Adrenal gland (tissue), 12 donors: ENCODE measurements around the gene PON3. TPM values are rescaled to one million over a fixed set of nuclear protein-coding genes. Genes with fewer than 3 reads are reported as not detected.

Experiments
- DNase-seq, 7 donors: peaks; one replicate each; pipeline ENCODE4 v3.0.0-alpha.2; 2019 to 2020
- H3K27ac ChIP-seq, 5 donors: fragments of 200-600 bp; sonication (generic) in 4 of 5; 1 replicate in 3 of 5; 2 replicates in 2 of 5; pipeline versions ENCODE4 v1.5.1 to v1.8.0; 2016 to 2020; ENCODE audit warnings: mild to moderate bottlenecking in 1 of 5
- H3K27me3 ChIP-seq: fragments of 200-600 bp; 2 replicates; pipeline ENCODE4 v1.8.0; 2021
- H3K36me3 ChIP-seq, 2 donors: fragments of 200-600 bp; replicated peaks in 1 of 2; 1 replicate in 1 of 2; 2 replicates in 1 of 2; pipeline versions ENCODE4 v1.5.1 to v1.8.0; 2018 to 2022
- H3K4me1 ChIP-seq, 2 donors: fragments of 200-600 bp; replicated peaks in 1 of 2; 1 replicate in 1 of 2; 2 replicates in 1 of 2; pipeline versions ENCODE4 v1.5.1 to v1.8.0; 2018 to 2021
- H3K4me3 ChIP-seq, 4 donors: fragments of 200-600 bp; sonication (generic) in 3 of 4; one replicate each; pipeline ENCODE4 v1.5.1; 2016 to 2018
- H3K9me3 ChIP-seq, 3 donors: fragments of 200-600 bp; sonication (generic) in 1 of 3; replicated peaks in 1 of 3; 1 replicate in 2 of 3; 2 replicates in 1 of 3; pipeline versions ENCODE4 v1.5.1 to v1.8.0; 2016 to 2021
- CTCF ChIP-seq, 6 experiments: fragments of 450-650 bp in 4 of 6; fragments of 200-600 bp in 2 of 6; sonication (generic) in 1 of 6; IDR thresholded peaks; 1 replicate in 5 of 6; 2 replicates in 1 of 6; pipeline versions ENCODE4 v1.5.1 to v1.8.0; 2016 to 2021; ENCODE audit warnings: antibody characterized with exemption in 6 of 6, mild to moderate bottlenecking in 2 of 6, moderate library complexity in 1 of 6
- POLR2A ChIP-seq, 2 donors: fragments of 450-650 bp; IDR thresholded peaks; one replicate each; pipeline ENCODE4 v1.6.1; 2017; ENCODE audit warnings: antibody characterized with exemption in 2 of 2, mild to moderate bottlenecking in 2 of 2, moderate library complexity in 1 of 2
- WGBS, 4 donors: extraction: QIAGEN DNeasy Blood & Tissue Kit in 2 of 4; methylation state at CpG; one replicate each; pipeline versions ENCODE4 v1.1.5 to v1.1.7; 2013 to 2017; 5-methylcytosine and 5-hydroxymethylcytosine counted together
- intact Hi-C, 2 donors: fragments of 100-400 bp; cut with DNase I; formaldehyde crosslinking; loops; one replicate each; pipeline versions ENCODE4 v1.14.1 to v1.15.0; 2022 to 2023
- polyA plus RNA-seq, 3 donors: library from polyadenylated mRNA; stranded (reverse); fragments of 200-250 nt in 2 of 3; fragments of 350-450 nt in 1 of 3; fragmentation: Illumina TruSeq in 1 of 3; extraction: RNeasy Lipid Tissue Mini Kit (QIAGEN cat#74804) in 1 of 3; gene quantifications; one replicate each; pipeline ENCODE4 v1.2.3, GENCODE V29; 2013 to 2014
- small RNA-seq, 2 donors: library from RNA; depleted of rRNA; stranded (forward); fragments of <200 nt; gene quantifications; one replicate each; pipeline ENCODE3, GENCODE V24; 2016
- total RNA-seq, 9 donors: library from RNA; depleted of rRNA in 4 of 9; stranded (reverse); fragments of >200 nt in 4 of 9; fragments of 120-200 nt in 1 of 9; fragmentation: NEBNext Ultra II Directional in 1 of 9; extraction: Animal tissue kit (Norgen Biotek cat#: 25700) in 1 of 9; gene quantifications; one replicate each; pipeline versions ENCODE4 v1.1.0 to v1.2.4, GENCODE V29; 2013 to 2023
- donor health status: healthy with polysubstance abuse.
- donor health status: Bipolar disorder and iron deficiency.
- donor health status: DM: yes; HTN: yes; CAD: no.
- donor health status: DM: no; HTN: no; CAD: no.
- donor health status: DM: no; HTN: no; CAD: no.
- donor health status: DM: yes; HTN: yes; CAD: no.

The PON3 gene
- total and polyA plus RNA-seq, 12 donors = 1.2 to 18.9 (median 3.0) TPM

- WGBS, 4 donors = 92 to 98% (median 96%) methylated on average over 2 of the region's 2 CpGs
- H3K4me3 ChIP-seq = no peak overlapping the region
Observed at GRCh38 chr7:95311389-95311788, 84.8 kb downstream of the PON3 start.

GRCh38 chr7:95309951-95310350 lies 86.2 kb downstream of the PON3 start:
- no peaks in the 10 kb centered on the region for H3K27me3 ChIP-seq
- TF ChIP-seq CTCF (IDR thresholded peaks at IDR 0.05) (no peak), POLR2A (IDR thresholded peaks at IDR 0.05) (no peak)
- H3K4me3 ChIP-seq = no peak overlapping the region
- no peak overlapping the region for H3K27ac ChIP-seq
- intact Hi-C loops = no loop called here
- peaks cover 0 to 9% of the 10 kb centered on the region in 2 donors for H3K4me1 ChIP-seq
- 91 to 95% (median 92%) methylated on average over 2 of the region's 2 CpGs for WGBS, 4 donors
- no peaks in the 10 kb centered on the region for H3K9me3 ChIP-seq
- no peaks in the 10 kb centered on the region for H3K36me3 ChIP-seq
- DNase-seq = no peak

More at GRCh38 chr7:95311389-95311788, 84.8 kb downstream of the PON3 start:
- H3K27ac ChIP-seq = no peak overlapping the region
- H3K27me3 ChIP-seq = no peaks in the 10 kb centered on the region
- no peak for TF ChIP-seq POLR2A (IDR thresholded peaks at IDR 0.05)
- no peaks in the 10 kb centered on the region for H3K9me3 ChIP-seq
- DNase-seq = no peak
- intact Hi-C loops = no loop called here
- H3K36me3 ChIP-seq = no peaks in the 10 kb centered on the region
- peaks cover 0 to 9% of the 10 kb centered on the region in 2 donors for H3K4me1 ChIP-seq

Small RNA genes lying within 50 kb of the gene (small RNA-seq; reads per million reads assigned to genes)
- 0 reads per million in 2 donors for gene AC004022.2

Other genes with a start within 250 kb of the PON3 start
- gene PON1, start 71.8 kb downstream of the PON3 start, total RNA-seq = 10 to 100 TPM in 3 of 9 donors, 1 to 10 TPM in 3, under 1 TPM in 1, not detected in 2; 0.72 to 46.8 (median 2.2) TPM
- 100 to 1,000 TPM in 1 of 3 donors, 1 to 10 TPM in 1, under 1 TPM in 1; 0.54 to 103 (median 8.5) TPM for gene PON1, start 71.8 kb downstream of the PON3 start, polyA plus RNA-seq
- 100 to 1,000 TPM; 153 to 369 (median 234) TPM for gene PON2, start 38.7 kb upstream of the PON3 start, total RNA-seq
- gene PON2, start 38.7 kb upstream of the PON3 start, polyA plus RNA-seq = 100 to 1,000 TPM in 2 of 3 donors, 10 to 100 TPM in 1; 74.4 to 360 (median 112) TPM
- 100 to 1,000 TPM in 4 of 9 donors, 10 to 100 TPM in 5; 39.9 to 323 (median 89.7) TPM for gene ASB4, start 89.6 kb upstream of the PON3 start, total RNA-seq
- gene ASB4, start 89.6 kb upstream of the PON3 start, polyA plus RNA-seq = 100 to 1,000 TPM in 1 of 3 donors, 10 to 100 TPM in 2; 18.3 to 150 (median 53.4) TPM
- 100 to 1,000 TPM in 8 of 9 donors, 10 to 100 TPM in 1; 60.1 to 690 (median 417) TPM for gene PDK4, start 200.1 kb upstream of the PON3 start, total RNA-seq
- 100 to 1,000 TPM in 1 of 3 donors, 10 to 100 TPM in 2; 79.4 to 323 (median 82.0) TPM for gene PDK4, start 200.1 kb upstream of the PON3 start, polyA plus RNA-seq